SK-N-SH (cell line): Measurements from ENCODE around the gene TULP4.
"Not testable (repeated sequence)": the region's sequence is repeated elsewhere in the genome, so short reads cannot be mapped to it uniquely, and the experiment has no call there.

Experiments used
- EZH2phosphoT487 ChIP-seq: fragments of 200-600 bp; sonication (generic); IDR thresholded peaks from 2 replicates; pipeline ENCODE4 v1.6.1; 2017; ENCODE audit warnings: low read depth, mixed run types, mild to moderate bottlenecking, antibody characterized with exemption, moderate library complexity, borderline replicate concordance
- GABPA ChIP-seq: IDR thresholded peaks from 2 replicates; pipeline ENCODE4 v1.4.0; 2012; ENCODE audit warnings: low read depth, mild to moderate bottlenecking
- JUND ChIP-seq: IDR thresholded peaks from 2 replicates; pipeline ENCODE4 v1.4.0; 2012
- MXI1 ChIP-seq: IDR thresholded peaks from 2 replicates; pipeline ENCODE4 v1.6.1; 2012; ENCODE audit warnings: mild to moderate bottlenecking, low read depth, low read length, improper control_type of control experiment
- NFIC ChIP-seq: IDR thresholded peaks from 2 replicates; pipeline ENCODE4 v1.4.0; 2012; ENCODE audit warnings: borderline replicate concordance
- POLR2AphosphoS5 ChIP-seq: IDR thresholded peaks from 2 replicates; pipeline ENCODE4 v1.6.1; 2012; ENCODE audit warnings: low read depth, low read length
- RAD21 ChIP-seq: IDR thresholded peaks from 2 replicates; pipeline ENCODE4 v1.6.1; 2012; ENCODE audit warnings: mild to moderate bottlenecking, low read length
- TF ChIP-seq, protein P1 (sequence below): fragments of 200-600 bp; sonication (generic); IDR thresholded peaks from 2 replicates; pipeline ENCODE4 v1.6.1; 2017; ENCODE audit warnings: antibody characterized with exemption, mild to moderate bottlenecking, moderate library complexity
- TF ChIP-seq, protein P2 (sequence below): fragments of 150-350 bp; IDR thresholded peaks from 2 replicates; pipeline ENCODE4 v1.6.1; 2017; ENCODE audit warnings: antibody characterized with exemption, low read length, low read depth, borderline replicate concordance
- TF ChIP-seq, protein P3 (sequence below): IDR thresholded peaks from 2 replicates; pipeline ENCODE4 v1.4.0; 2012; ENCODE audit warnings: low read depth, borderline replicate concordance

DNA sequence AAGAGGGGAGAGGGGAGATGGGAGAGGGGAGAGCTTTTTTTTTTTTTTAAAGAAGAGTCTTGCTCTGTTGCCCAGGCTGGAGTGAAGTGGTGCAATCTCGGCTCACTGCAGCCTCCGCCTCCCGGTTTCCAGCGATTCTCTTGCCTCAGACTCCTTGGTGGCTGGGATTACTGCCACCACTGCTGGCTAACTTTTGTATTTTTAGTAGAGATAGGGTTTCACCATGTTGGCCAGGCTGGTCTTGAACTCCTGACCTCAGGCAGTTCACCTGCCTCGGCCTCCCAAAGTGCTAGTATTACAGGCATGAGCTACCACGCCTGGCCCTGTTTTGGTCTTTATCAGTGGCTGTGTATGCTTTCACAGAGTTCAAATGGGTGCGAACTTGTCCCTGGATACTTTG is 38.5 kb downstream of the TULP4 start:
- TF ChIP-seq, protein P1, sequence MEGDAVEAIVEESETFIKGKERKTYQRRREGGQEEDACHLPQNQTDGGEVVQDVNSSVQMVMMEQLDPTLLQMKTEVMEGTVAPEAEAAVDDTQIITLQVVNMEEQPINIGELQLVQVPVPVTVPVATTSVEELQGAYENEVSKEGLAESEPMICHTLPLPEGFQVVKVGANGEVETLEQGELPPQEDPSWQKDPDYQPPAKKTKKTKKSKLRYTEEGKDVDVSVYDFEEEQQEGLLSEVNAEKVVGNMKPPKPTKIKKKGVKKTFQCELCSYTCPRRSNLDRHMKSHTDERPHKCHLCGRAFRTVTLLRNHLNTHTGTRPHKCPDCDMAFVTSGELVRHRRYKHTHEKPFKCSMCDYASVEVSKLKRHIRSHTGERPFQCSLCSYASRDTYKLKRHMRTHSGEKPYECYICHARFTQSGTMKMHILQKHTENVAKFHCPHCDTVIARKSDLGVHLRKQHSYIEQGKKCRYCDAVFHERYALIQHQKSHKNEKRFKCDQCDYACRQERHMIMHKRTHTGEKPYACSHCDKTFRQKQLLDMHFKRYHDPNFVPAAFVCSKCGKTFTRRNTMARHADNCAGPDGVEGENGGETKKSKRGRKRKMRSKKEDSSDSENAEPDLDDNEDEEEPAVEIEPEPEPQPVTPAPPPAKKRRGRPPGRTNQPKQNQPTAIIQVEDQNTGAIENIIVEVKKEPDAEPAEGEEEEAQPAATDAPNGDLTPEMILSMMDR: not testable (repeated sequence)
- TF ChIP-seq, protein P2, sequence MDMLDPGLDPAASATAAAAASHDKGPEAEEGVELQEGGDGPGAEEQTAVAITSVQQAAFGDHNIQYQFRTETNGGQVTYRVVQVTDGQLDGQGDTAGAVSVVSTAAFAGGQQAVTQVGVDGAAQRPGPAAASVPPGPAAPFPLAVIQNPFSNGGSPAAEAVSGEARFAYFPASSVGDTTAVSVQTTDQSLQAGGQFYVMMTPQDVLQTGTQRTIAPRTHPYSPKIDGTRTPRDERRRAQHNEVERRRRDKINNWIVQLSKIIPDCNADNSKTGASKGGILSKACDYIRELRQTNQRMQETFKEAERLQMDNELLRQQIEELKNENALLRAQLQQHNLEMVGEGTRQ: not testable (repeated sequence)
- TF ChIP-seq, protein P3, sequence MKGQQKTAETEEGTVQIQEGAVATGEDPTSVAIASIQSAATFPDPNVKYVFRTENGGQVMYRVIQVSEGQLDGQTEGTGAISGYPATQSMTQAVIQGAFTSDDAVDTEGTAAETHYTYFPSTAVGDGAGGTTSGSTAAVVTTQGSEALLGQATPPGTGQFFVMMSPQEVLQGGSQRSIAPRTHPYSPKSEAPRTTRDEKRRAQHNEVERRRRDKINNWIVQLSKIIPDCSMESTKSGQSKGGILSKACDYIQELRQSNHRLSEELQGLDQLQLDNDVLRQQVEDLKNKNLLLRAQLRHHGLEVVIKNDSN: not testable (repeated sequence)
- TF ChIP-seq EZH2phosphoT487, JUND, RAD21, NFIC, POLR2AphosphoS5, MXI1, GABPA: not testable (repeated sequence)
